ENCODE measurements around the gene ENC1.

ENC1 gene

GRCh38 chr5:74580729-74581109 lies 59.8 kb downstream of the ENC1 start:
- H3K14ac ChIP-seq (ENCODE audit: low read length) = no peak overlapping the region
- no peak overlapping the region for H4K8ac ChIP-seq (ENCODE audit: low read depth, low read length)
- H2AK5ac ChIP-seq (ENCODE audit: low read depth, low read length) = no peak overlapping the region
- DNase-seq (ENCODE audit: low spot score) = no peak
- H2BK12ac ChIP-seq (ENCODE audit: low read length) = no peak overlapping the region
- no peaks in the 10 kb centered on the region for H3K9me3 ChIP-seq (replicated peaks in 1 of 2; ENCODE audit: control insufficient read depth in 2 of 2, insufficient read depth in 1 of 2, low read depth in 1 of 2, low read length in 2 of 2)
- no peak overlapping the region for H3K4me2 ChIP-seq (ENCODE audit: insufficient read depth, low read length, poor library complexity, severe bottlenecking)
- no peak overlapping the region for H3K27ac ChIP-seq (replicated peaks; ENCODE audit: low read length)
- peaks cover 0 to 5% of the 10 kb centered on the region in 2 donors for H3K4me1 ChIP-seq (ENCODE audit: control insufficient read depth in 2 of 2, insufficient read depth in 1 of 2, low read depth in 1 of 2, low read length in 2 of 2)
- WGBS, 2 donors (ENCODE audit: extremely low coverage in 2 of 2, insufficient read length in 2 of 2, insufficient replicate concordance in 1 of 2) = no CpG with 5 or more reads among the region's 3 CpGs
- no peak overlapping the region for H3K23ac ChIP-seq (ENCODE audit: low read depth, low read length, poor library complexity)
- no peak overlapping the region for H2BK15ac ChIP-seq (ENCODE audit: low read length)
- no peak overlapping the region for H4K91ac ChIP-seq (ENCODE audit: low read depth, low read length, poor library complexity)
- no peak overlapping the region for H3K9ac ChIP-seq (ENCODE audit: low read depth, low read length, poor library complexity)
- H2BK120ac ChIP-seq (ENCODE audit: low read depth, low read length) = no peak overlapping the region
- no peak overlapping the region for H3K18ac ChIP-seq (ENCODE audit: low read length)
- no peaks in the 10 kb centered on the region for H3K79me1 ChIP-seq (ENCODE audit: low read depth, low read length)
- no peak overlapping the region for H3K4me3 ChIP-seq (ENCODE audit: low read length in 2 of 2)
- no peak overlapping the region for H2AFZ ChIP-seq (ENCODE audit: low read length)
- H3K4ac ChIP-seq (ENCODE audit: low read length) = no peak overlapping the region
- H3K36me3 ChIP-seq (replicated peaks in 1 of 2; ENCODE audit: control insufficient read depth in 2 of 2, insufficient read depth in 2 of 2, low read length in 2 of 2) = no peaks in the 10 kb centered on the region
- no peak overlapping the region for H2BK5ac ChIP-seq (ENCODE audit: low read length)
- H3K27me3 ChIP-seq (ENCODE audit: control insufficient read depth in 3 of 3, insufficient read depth in 3 of 3, low read depth in 1 of 3, low read length in 3 of 3) = no peaks in the 10 kb centered on the region

GRCh38 chr5:74579215-74579614 lies 61.3 kb downstream of the ENC1 start:
- Histone ChIP-seq H3K36me3 (replicated peaks in 1 of 2; ENCODE audit: control insufficient read depth in 2 of 2, insufficient read depth in 2 of 2, low read length in 2 of 2) (no peaks in the 10 kb centered on the region), H2BK12ac (ENCODE audit: low read length) (no peak overlapping the region), H2AFZ (ENCODE audit: low read length) (peak overlapping the region; percentile 22), H3K27me3 (ENCODE audit: control insufficient read depth in 3 of 3, insufficient read depth in 3 of 3, low read depth in 1 of 3, low read length in 3 of 3) (no peaks in the 10 kb centered on the region), H4K91ac (ENCODE audit: low read depth, low read length, poor library complexity) (no peak overlapping the region), H3K9ac (ENCODE audit: low read depth, low read length, poor library complexity) (no peak overlapping the region), H2BK120ac (ENCODE audit: low read depth, low read length) (no peak overlapping the region), H3K9me3 (replicated peaks in 1 of 2; ENCODE audit: control insufficient read depth in 2 of 2, insufficient read depth in 1 of 2, low read depth in 1 of 2, low read length in 2 of 2) (no peaks in the 10 kb centered on the region), H3K4me2 (ENCODE audit: insufficient read depth, low read length, poor library complexity, severe bottlenecking) (no peak overlapping the region), H3K4me3 (ENCODE audit: low read length in 2 of 2) (no peak overlapping the region), H3K18ac (ENCODE audit: low read length) (no peak overlapping the region), H3K79me1 (ENCODE audit: low read depth, low read length) (no peaks in the 10 kb centered on the region), H4K8ac (ENCODE audit: low read depth, low read length) (no peak overlapping the region), H3K4ac (ENCODE audit: low read length) (no peak overlapping the region), H3K14ac (ENCODE audit: low read length) (no peak overlapping the region), H3K27ac (replicated peaks; ENCODE audit: low read length) (no peak overlapping the region), H3K23ac (ENCODE audit: low read depth, low read length, poor library complexity) (no peak overlapping the region), H2AK5ac (ENCODE audit: low read depth, low read length) (no peak overlapping the region), H2BK5ac (ENCODE audit: low read length) (no peak overlapping the region), H2BK15ac (ENCODE audit: low read length) (no peak overlapping the region), H3K4me1 (ENCODE audit: control insufficient read depth in 2 of 2, insufficient read depth in 1 of 2, low read depth in 1 of 2, low read length in 2 of 2) (peaks cover 0 to 5% of the 10 kb centered on the region in 2 donors)
- no CpG with 5 or more reads among the region's 9 CpGs for WGBS, 2 donors (ENCODE audit: extremely low coverage in 2 of 2, insufficient read length in 2 of 2, insufficient replicate concordance in 1 of 2)
- DNase-seq (ENCODE audit: low spot score) = no peak

GRCh38 chr5:74578356-74579044 lies 62.0 kb downstream of the ENC1 start:
- Histone ChIP-seq H3K27ac (replicated peaks; ENCODE audit: low read length) (no peak overlapping the region), H3K14ac (ENCODE audit: low read length) (no peak overlapping the region), H3K4me1 (ENCODE audit: control insufficient read depth in 2 of 2, insufficient read depth in 1 of 2, low read depth in 1 of 2, low read length in 2 of 2) (peaks cover 2 to 5% of the 10 kb centered on the region in 2 donors), H3K79me1 (ENCODE audit: low read depth, low read length) (no peaks in the 10 kb centered on the region), H3K9ac (ENCODE audit: low read depth, low read length, poor library complexity) (no peak overlapping the region), H3K4me3 (ENCODE audit: low read length in 2 of 2) (no peak overlapping the region), H3K18ac (ENCODE audit: low read length) (peak overlapping the region; percentile 5), H2BK5ac (ENCODE audit: low read length) (no peak overlapping the region), H3K4ac (ENCODE audit: low read length) (no peak overlapping the region), H2AFZ (ENCODE audit: low read length) (peak overlapping the region; percentile 22), H4K91ac (ENCODE audit: low read depth, low read length, poor library complexity) (no peak overlapping the region), H4K8ac (ENCODE audit: low read depth, low read length) (no peak overlapping the region), H2BK12ac (ENCODE audit: low read length) (no peak overlapping the region), H3K23ac (ENCODE audit: low read depth, low read length, poor library complexity) (no peak overlapping the region), H2BK120ac (ENCODE audit: low read depth, low read length) (no peak overlapping the region), H3K36me3 (replicated peaks in 1 of 2; ENCODE audit: control insufficient read depth in 2 of 2, insufficient read depth in 2 of 2, low read length in 2 of 2) (no peaks in the 10 kb centered on the region), H2AK5ac (ENCODE audit: low read depth, low read length) (no peak overlapping the region), H3K9me3 (replicated peaks in 1 of 2; ENCODE audit: control insufficient read depth in 2 of 2, insufficient read depth in 1 of 2, low read depth in 1 of 2, low read length in 2 of 2) (no peaks in the 10 kb centered on the region), H2BK15ac (ENCODE audit: low read length) (no peak overlapping the region), H3K27me3 (ENCODE audit: control insufficient read depth in 3 of 3, insufficient read depth in 3 of 3, low read depth in 1 of 3, low read length in 3 of 3) (no peaks in the 10 kb centered on the region), H3K4me2 (ENCODE audit: insufficient read depth, low read length, poor library complexity, severe bottlenecking) (no peak overlapping the region)
- no peak for DNase-seq (ENCODE audit: low spot score)
- WGBS, 2 donors (ENCODE audit: extremely low coverage in 2 of 2, insufficient read length in 2 of 2, insufficient replicate concordance in 1 of 2) = no CpG with 5 or more reads among the region's 7 CpGs
